Activated B cell treated with CpG ODN at 0.5 μM for 24 hours (primary cell): ENCODE data around the gene ABRAXAS1. TPM values are rescaled to one million over a fixed set of nuclear protein-coding genes. Genes with fewer than 3 reads are reported as not detected.
"Not testable (repeated sequence)": the region's sequence is repeated elsewhere in the genome, so short reads cannot be mapped to it uniquely, and the experiment has no call there.

Experiments used
- ATAC-seq: fragments of 200-7000 bp; cut with Tn5 transposase; one replicate; pipeline ENCODE4 v1.10.0; 2021; ENCODE audit warnings: low read depth, mild to moderate bottlenecking, moderate library complexity
- CTCF ChIA-PET: fragments of 350-600 bp; sonication (Branson Sonifier 250); formaldehyde crosslinking; loops from one replicate; lab custom pipeline; 2021; ENCODE audit warnings: antibody characterized with exemption; lab: Charles Lee
- POLR2A ChIA-PET: fragments of 350-600 bp; sonication (Branson Sonifier 250); formaldehyde crosslinking; loops from one replicate; lab custom pipeline; 2021; ENCODE audit warnings: antibody characterized with exemption; lab: Charles Lee
- DNase-seq: peaks from one replicate; pipeline ENCODE4 v3.0.0; 2022
- H3K27ac Mint-ChIP-seq: one replicate; pipeline ENCODE4 v1.8.0; 2020; ENCODE audit warnings: mixed read lengths
- H3K27me3 Mint-ChIP-seq: one replicate; pipeline ENCODE4 v1.8.0; 2021; ENCODE audit warnings: mixed read lengths
- H3K36me3 Mint-ChIP-seq: one replicate; pipeline ENCODE4 v1.8.0; 2021; ENCODE audit warnings: low read depth, mixed read lengths
- H3K4me1 Mint-ChIP-seq: one replicate; pipeline ENCODE4 v1.8.0; 2021; ENCODE audit warnings: mixed read lengths
- H3K4me3 Mint-ChIP-seq: one replicate; pipeline ENCODE4 v1.8.0; 2020; ENCODE audit warnings: mild to moderate bottlenecking, mixed read lengths
- H3K9me3 Mint-ChIP-seq: one replicate; pipeline ENCODE4 v1.8.0; 2020; ENCODE audit warnings: mixed read lengths
- CTCF ChIP-seq: fragments of 200-600 bp; IDR thresholded peaks from one replicate; pipeline ENCODE4 v1.8.0; 2022; ENCODE audit warnings: antibody characterized with exemption, mild to moderate bottlenecking
- intact Hi-C: fragments of 100-400 bp; cut with micrococcal nuclease; formaldehyde crosslinking; loops from one replicate; pipeline ENCODE4 v1.15.1; 2024
- total RNA-seq: library from RNA; stranded (reverse); gene quantifications from 2 replicates; pipeline ENCODE4 v1.2.3, GENCODE V29; 2022

The ABRAXAS1 gene
- total RNA-seq, 1 donor from 2014 or later, result 23.5 TPM

- intact Hi-C loops, result no loop called here
- DNase-seq, result no peak
These were observed 25.5 kb upstream of the ABRAXAS1 start for GRCh38 chr4:83510442-83510841.

GRCh38 chr4:83509156-83509585 lies 24.3 kb upstream of the ABRAXAS1 start:
- POLR2A ChIA-PET, H3K9me3 Mint-ChIP-seq, H3K4me3 Mint-ChIP-seq, H3K27me3 Mint-ChIP-seq, H3K36me3 Mint-ChIP-seq, H3K27ac Mint-ChIP-seq, H3K4me1 Mint-ChIP-seq: not testable (repeated sequence)
- peak; percentile 18 for DNase-seq
- intact Hi-C loops, result loop anchor here (1.0 kb wide), 3 partner anchors 73 to 135 kb away; no protein-coding TSS in a partner anchor
- ATAC-seq, result peak; percentile 49
- CTCF ChIA-PET, result interaction anchor here (0.8 to 6.4 kb wide), 6 partner anchors 15 to 138 kb away, joined by 3 to 70 read pairs (median 5); no protein-coding TSS in a partner anchor

More at GRCh38 chr4:83510442-83510841, 25.5 kb upstream of the ABRAXAS1 start:
- H3K4me1 Mint-ChIP-seq, result no peaks in the 10 kb centered on the region
- H3K4me3 Mint-ChIP-seq, result no peak overlapping the region
- no peaks in the 10 kb centered on the region for H3K36me3 Mint-ChIP-seq
- H3K27ac Mint-ChIP-seq, result no peak overlapping the region
- ChIA-PET CTCF (interaction anchor here (0.6 to 6.4 kb wide), 4 partner anchors 72 to 134 kb away, joined by 3 to 70 read pairs (median 4); no protein-coding TSS in a partner anchor), POLR2A (interaction anchor here (0.8 kb wide), 1 partner anchor 9 kb away, joined by 3 read pairs; no protein-coding TSS in a partner anchor)
- no peak for TF ChIP-seq CTCF
- H3K27me3 Mint-ChIP-seq, result no peaks in the 10 kb centered on the region
- no peaks in the 10 kb centered on the region for H3K9me3 Mint-ChIP-seq
- ATAC-seq, result no peak

- H3K4me3 Mint-ChIP-seq, result no peak overlapping the region
- CTCF ChIA-PET, result no interaction called here
- DNase-seq (no peak), ATAC-seq (no peak)
- POLR2A ChIA-PET, result no interaction called here
- H3K36me3 Mint-ChIP-seq, result no peaks in the 10 kb centered on the region
- no peak overlapping the region for H3K27ac Mint-ChIP-seq
- intact Hi-C loops, result no loop called here
- H3K27me3 Mint-ChIP-seq, result no peaks in the 10 kb centered on the region
- no peaks in the 10 kb centered on the region for H3K4me1 Mint-ChIP-seq
- H3K9me3 Mint-ChIP-seq, result no peaks in the 10 kb centered on the region
- no peak for TF ChIP-seq CTCF
These were observed 20.1 kb upstream of the ABRAXAS1 start for GRCh38 chr4:83504996-83505395.

DNA sequence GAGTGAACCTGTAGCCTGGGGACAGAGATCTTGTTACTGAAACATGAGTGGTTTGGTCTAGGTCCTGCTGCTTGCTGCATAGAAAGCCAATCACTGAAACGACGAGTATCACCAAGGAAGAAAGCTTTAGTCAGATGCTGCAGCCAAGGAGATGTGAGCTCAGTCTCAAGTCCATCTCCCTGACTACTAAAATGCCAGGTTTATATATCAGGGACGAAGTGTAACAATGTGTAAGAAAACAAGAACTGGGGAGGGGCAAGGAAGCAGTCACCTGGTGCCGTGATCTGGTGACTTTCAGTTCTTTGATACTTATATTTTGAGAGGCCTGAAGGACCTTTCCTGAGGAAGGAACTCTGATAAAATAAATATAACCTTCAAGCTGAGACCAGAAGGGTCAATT lies 19.6 kb upstream of the ABRAXAS1 start:
- Mint-ChIP-seq H3K27ac (no peak overlapping the region), H3K9me3 (no peaks in the 10 kb centered on the region), H3K4me3 (no peak overlapping the region), H3K4me1 (no peaks in the 10 kb centered on the region), H3K36me3 (no peaks in the 10 kb centered on the region), H3K27me3 (no peaks in the 10 kb centered on the region)
- TF ChIP-seq CTCF, result no peak
- intact Hi-C loops, result no loop called here
- ChIA-PET POLR2A (no interaction called here), CTCF (no interaction called here)
- DNase-seq (no peak), ATAC-seq (no peak)

DNA sequence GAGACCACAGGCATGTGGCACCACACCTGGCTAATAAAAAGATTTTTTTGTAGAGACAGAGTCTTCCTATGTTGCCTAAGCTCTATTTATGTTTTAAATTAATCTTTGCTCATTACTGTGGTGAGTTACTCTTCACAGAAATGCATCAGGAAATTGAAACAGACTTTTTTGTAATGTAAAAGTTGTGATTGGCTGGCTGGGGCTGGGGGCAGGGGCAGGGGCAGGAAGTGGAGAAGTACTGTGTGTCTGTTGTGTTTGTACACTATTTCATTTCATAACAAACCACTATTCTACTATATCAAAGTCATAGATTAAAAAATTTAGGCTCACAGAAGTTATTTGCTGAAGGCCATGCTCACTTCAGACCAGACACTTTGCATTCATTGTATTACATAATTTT lies 19.1 kb upstream of the ABRAXAS1 start:
- TF ChIP-seq CTCF, result no peak
- ChIA-PET POLR2A (no interaction called here), CTCF (no interaction called here)
- Mint-ChIP-seq H3K36me3 (no peaks in the 10 kb centered on the region), H3K27ac (no peak overlapping the region), H3K27me3 (no peaks in the 10 kb centered on the region), H3K4me3 (no peak overlapping the region), H3K4me1 (no peaks in the 10 kb centered on the region), H3K9me3 (no peaks in the 10 kb centered on the region)
- intact Hi-C loops, result no loop called here
- ATAC-seq (no peak), DNase-seq (no peak)

DNA sequence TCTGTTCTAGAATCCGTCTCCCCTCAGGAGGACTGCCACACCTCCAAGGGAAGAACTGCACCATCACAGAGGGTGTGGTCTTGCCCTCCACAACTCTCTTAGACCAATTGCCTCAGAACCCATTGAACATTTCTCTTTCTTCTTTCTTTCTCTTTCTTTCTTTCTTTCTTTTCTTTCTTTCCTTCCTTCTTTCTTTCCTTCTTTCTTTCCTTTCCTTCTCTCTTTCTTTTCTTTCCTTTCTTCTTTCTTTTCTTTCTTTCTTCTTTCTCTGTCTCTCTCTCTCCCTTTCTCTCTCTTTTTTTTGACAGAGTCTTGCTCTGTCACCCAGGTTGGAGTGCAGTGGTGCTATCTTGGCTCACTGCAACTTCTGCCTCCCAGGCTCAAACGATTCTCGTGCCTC lies 16.8 kb upstream of the ABRAXAS1 start:
- CTCF ChIA-PET, ATAC-seq: not testable (repeated sequence)

More for the DNA sequence above, 16.8 kb upstream of the ABRAXAS1 start:
- H3K27ac Mint-ChIP-seq, intact Hi-C loops, H3K4me1 Mint-ChIP-seq, H3K4me3 Mint-ChIP-seq, H3K9me3 Mint-ChIP-seq, DNase-seq, H3K27me3 Mint-ChIP-seq, H3K36me3 Mint-ChIP-seq: not testable (repeated sequence)
- POLR2A ChIA-PET, result interaction anchor here (0.6 kb wide), 1 partner anchor 13 kb away, joined by 3 read pairs; no protein-coding TSS in a partner anchor
